Neural progenitor cell (in vitro differentiated cells): ENCODE data around the gene CHST12.

ENCODE experiments used
- CTCF ChIP-seq: fragments of 200-600 bp; sonication (generic); IDR thresholded peaks from 2 replicates; pipeline ENCODE4 v1.5.1; 2017; ENCODE audit warnings: antibody characterized with exemption, mild to moderate bottlenecking
- EZH2 ChIP-seq: fragments of 200-600 bp; sonication (generic); IDR thresholded peaks from 2 replicates; pipeline ENCODE4 v1.6.1; 2017; ENCODE audit warnings: antibody characterized with exemption, mild to moderate bottlenecking, moderate library complexity

GRCh38 chr7:2440608-2441245 lies 37.3 kb downstream of the CHST12 start:
- no peak for TF ChIP-seq CTCF
- no peak for TF ChIP-seq EZH2
